Measurements from ENCODE around the gene FZD10. TPM values are rescaled to one million over a fixed set of nuclear protein-coding genes. Genes with fewer than 3 reads are reported as not detected.

FZD10 gene
- total and polyA plus RNA-seq, 8 donors: 0.04 to 0.26 (median 0.14) TPM

DNA sequence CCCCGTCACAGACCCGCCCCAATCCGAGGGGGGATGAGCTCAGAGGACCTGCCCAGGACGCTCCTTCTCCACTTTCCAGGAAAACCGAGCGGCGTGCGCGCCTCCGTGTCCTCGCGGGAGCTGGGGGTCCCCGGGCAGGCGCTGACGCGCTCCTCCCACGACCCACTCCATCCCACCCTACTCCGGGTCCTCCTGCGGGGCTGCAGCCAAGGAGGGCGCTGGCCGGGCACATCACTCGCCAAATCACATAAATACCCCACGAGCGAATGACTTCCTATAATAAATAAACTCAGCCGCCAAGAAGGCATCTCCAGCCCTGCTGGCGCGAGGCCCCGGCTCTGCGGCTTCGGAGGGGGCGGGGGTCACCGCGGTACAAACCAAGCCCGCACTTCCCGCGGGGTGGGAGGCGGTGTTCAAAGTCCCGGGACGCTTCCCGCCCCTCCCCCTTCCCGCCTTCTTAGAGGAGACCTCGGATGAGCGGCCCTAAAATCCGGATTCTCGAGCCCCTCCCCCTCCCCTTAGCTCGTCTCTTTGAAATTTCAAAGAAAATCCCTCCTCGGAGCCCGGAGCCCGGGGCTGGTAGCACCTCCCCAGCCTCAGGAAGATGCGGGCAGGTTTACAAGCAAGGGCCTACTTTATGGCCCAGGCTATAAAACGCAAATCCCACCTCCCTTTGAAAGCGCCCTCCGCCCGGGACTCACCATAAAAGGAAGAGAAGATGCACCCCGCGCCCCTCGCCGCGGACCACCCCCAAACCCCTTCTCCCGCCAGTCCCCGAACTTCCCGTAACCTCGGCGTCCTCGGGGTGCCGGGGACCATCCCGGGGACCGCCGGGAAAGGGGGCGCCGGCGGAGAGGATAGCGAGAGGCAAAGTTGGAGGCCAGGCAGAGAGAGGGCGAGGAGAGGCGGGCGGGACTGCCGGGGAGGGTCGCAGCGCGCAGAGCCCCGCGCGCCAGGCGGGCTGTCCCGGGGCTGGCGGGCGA is 712 bp upstream of the FZD10 start:
- intact Hi-C loops (cut with DNase I): no loop called here
- no peak overlapping the region for H3K27ac ChIP-seq
- no peaks in the 10 kb centered on the region for H3K36me3 ChIP-seq
- TF ChIP-seq, protein P1, sequence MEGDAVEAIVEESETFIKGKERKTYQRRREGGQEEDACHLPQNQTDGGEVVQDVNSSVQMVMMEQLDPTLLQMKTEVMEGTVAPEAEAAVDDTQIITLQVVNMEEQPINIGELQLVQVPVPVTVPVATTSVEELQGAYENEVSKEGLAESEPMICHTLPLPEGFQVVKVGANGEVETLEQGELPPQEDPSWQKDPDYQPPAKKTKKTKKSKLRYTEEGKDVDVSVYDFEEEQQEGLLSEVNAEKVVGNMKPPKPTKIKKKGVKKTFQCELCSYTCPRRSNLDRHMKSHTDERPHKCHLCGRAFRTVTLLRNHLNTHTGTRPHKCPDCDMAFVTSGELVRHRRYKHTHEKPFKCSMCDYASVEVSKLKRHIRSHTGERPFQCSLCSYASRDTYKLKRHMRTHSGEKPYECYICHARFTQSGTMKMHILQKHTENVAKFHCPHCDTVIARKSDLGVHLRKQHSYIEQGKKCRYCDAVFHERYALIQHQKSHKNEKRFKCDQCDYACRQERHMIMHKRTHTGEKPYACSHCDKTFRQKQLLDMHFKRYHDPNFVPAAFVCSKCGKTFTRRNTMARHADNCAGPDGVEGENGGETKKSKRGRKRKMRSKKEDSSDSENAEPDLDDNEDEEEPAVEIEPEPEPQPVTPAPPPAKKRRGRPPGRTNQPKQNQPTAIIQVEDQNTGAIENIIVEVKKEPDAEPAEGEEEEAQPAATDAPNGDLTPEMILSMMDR (IDR thresholded peaks at IDR 0.05): no peak
- no peaks in the 10 kb centered on the region for H3K9me3 ChIP-seq
- ATAC-seq (peak in 2 of 4 donors; percentile 43 to 60), FAIRE-seq (no peak), DNase-seq (peak in 2 of 6 donors; percentile 20 to 38)
- H3K27me3 ChIP-seq: peaks cover 0 to 19% (median 4%) of the 10 kb centered on the region in 4 donors
- WGBS, 2 donors: 1 to 2% methylated on average over 71 to 87 of the region's 87 CpGs
- H3K4me3 ChIP-seq: peak overlapping the region in 3 of 4 donors; percentile 19 to 44 (median 25)
- H3K4me1 ChIP-seq: no peaks in the 10 kb centered on the region

DNA sequence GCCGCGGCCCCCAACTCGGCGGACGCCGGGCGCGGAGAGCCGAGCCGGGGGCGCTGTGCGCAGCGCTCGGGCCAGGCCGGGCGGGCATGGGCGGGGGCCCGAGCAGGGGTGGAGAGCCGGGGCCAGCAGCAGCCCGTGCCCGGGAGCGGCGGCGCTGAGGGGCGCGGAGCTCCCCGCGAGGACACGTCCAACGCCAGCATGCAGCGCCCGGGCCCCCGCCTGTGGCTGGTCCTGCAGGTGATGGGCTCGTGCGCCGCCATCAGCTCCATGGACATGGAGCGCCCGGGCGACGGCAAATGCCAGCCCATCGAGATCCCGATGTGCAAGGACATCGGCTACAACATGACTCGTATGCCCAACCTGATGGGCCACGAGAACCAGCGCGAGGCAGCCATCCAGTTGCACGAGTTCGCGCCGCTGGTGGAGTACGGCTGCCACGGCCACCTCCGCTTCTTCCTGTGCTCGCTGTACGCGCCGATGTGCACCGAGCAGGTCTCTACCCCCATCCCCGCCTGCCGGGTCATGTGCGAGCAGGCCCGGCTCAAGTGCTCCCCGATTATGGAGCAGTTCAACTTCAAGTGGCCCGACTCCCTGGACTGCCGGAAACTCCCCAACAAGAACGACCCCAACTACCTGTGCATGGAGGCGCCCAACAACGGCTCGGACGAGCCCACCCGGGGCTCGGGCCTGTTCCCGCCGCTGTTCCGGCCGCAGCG is 639 bp downstream of the FZD10 start:
- Histone ChIP-seq H3K36me3 (no peaks in the 10 kb centered on the region), H3K27ac (no peak overlapping the region), H3K27me3 (peaks cover 0 to 19% (median 4%) of the 10 kb centered on the region in 4 donors), H3K4me3 (peak overlapping the region; percentile 15 to 44 (median 22)), H3K4me1 (no peaks in the 10 kb centered on the region), H3K9me3 (no peaks in the 10 kb centered on the region)
- no peak for DNase-seq
- intact Hi-C loops (cut with DNase I): no loop called here
- no peak for FAIRE-seq
- peak in 2 of 4 donors; percentile 27 to 53 for ATAC-seq
- WGBS, 2 donors: 2 to 4% methylated on average over 59 to 78 of the region's 78 CpGs
- TF ChIP-seq, protein P1 (IDR thresholded peaks at IDR 0.05): no peak

DNA sequence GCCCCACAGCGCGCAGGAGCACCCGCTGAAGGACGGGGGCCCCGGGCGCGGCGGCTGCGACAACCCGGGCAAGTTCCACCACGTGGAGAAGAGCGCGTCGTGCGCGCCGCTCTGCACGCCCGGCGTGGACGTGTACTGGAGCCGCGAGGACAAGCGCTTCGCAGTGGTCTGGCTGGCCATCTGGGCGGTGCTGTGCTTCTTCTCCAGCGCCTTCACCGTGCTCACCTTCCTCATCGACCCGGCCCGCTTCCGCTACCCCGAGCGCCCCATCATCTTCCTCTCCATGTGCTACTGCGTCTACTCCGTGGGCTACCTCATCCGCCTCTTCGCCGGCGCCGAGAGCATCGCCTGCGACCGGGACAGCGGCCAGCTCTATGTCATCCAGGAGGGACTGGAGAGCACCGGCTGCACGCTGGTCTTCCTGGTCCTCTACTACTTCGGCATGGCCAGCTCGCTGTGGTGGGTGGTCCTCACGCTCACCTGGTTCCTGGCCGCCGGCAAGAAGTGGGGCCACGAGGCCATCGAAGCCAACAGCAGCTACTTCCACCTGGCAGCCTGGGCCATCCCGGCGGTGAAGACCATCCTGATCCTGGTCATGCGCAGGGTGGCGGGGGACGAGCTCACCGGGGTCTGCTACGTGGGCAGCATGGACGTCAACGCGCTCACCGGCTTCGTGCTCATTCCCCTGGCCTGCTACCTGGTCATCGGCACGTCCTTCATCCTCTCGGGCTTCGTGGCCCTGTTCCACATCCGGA is 1.4 kb downstream of the FZD10 start:
- Histone ChIP-seq H3K9me3 (no peaks in the 10 kb centered on the region), H3K4me3 (peak overlapping the region in 1 of 4 donors; percentile 44), H3K36me3 (no peaks in the 10 kb centered on the region), H3K27me3 (peaks cover 0 to 13% (median 2%) of the 10 kb centered on the region in 4 donors), H3K27ac (no peak overlapping the region), H3K4me1 (no peaks in the 10 kb centered on the region)
- no peak for FAIRE-seq
- TF ChIP-seq, protein P1 (IDR thresholded peaks at IDR 0.05): no peak
- DNase-seq: no peak
- no peak for ATAC-seq
- intact Hi-C loops (cut with DNase I): no loop called here
- WGBS, 2 donors: 9 to 11% methylated on average over 71 of the region's 71 CpGs

DNA sequence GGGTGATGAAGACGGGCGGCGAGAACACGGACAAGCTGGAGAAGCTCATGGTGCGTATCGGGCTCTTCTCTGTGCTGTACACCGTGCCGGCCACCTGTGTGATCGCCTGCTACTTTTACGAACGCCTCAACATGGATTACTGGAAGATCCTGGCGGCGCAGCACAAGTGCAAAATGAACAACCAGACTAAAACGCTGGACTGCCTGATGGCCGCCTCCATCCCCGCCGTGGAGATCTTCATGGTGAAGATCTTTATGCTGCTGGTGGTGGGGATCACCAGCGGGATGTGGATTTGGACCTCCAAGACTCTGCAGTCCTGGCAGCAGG is 1.9 kb downstream of the FZD10 start:
- Histone ChIP-seq H3K4me3 (no peak overlapping the region), H3K27me3 (peaks cover 0 to 9% (median 2%) of the 10 kb centered on the region in 4 donors), H3K27ac (no peak overlapping the region), H3K4me1 (no peaks in the 10 kb centered on the region), H3K9me3 (no peaks in the 10 kb centered on the region), H3K36me3 (no peaks in the 10 kb centered on the region)
- FAIRE-seq (no peak), DNase-seq (no peak), ATAC-seq (no peak)
- WGBS, 2 donors: 21 to 25% methylated on average over 18 of the region's 18 CpGs
- intact Hi-C loops (cut with DNase I): no loop called here
- TF ChIP-seq, protein P1 (IDR thresholded peaks at IDR 0.05): no peak

Data from pancreas (tissue), 10 donors.